GM19395 (cell line): ENCODE measurements around the gene GLS.

Source experiments
- ATAC-seq: cut with Tn5 transposase; IDR thresholded peaks from one replicate; pipeline ENCODE4 v1.9.1; 2021; ENCODE audit warnings: mild to moderate bottlenecking, moderate library complexity; ENCODE audit not compliant: unreplicated experiment

Gene GLS

DNA sequence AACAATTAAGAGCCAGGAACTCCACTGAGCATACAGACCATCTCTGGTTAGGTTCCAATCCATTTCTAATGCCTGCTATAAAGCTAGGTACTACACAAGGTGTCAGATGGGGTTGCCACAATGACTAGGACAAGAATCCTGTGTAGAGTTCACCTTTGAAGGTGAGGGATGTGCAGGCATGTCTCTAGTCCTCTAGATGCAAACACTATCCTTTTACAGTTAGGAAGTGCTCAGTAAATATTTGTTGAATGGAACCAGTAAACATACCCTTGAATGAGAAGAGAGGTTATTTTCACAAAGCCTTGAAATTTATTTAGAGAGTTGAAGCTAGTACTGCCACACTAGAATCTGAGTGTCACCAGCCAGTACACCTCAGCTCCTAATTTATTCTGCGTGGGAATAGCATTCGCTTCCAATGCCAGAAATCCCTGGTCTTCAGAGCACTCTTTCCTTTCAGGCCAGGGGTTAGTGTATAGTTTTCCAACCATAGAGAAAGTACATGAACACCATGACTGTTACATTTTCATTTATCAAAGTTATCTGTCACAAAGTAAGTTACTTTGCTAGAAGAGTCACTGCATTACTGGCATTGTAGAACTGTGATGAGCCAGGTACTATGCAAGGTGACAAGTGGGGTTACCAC lies 85.1 kb downstream of the GLS start:
- ATAC-seq: no peak

DNA sequence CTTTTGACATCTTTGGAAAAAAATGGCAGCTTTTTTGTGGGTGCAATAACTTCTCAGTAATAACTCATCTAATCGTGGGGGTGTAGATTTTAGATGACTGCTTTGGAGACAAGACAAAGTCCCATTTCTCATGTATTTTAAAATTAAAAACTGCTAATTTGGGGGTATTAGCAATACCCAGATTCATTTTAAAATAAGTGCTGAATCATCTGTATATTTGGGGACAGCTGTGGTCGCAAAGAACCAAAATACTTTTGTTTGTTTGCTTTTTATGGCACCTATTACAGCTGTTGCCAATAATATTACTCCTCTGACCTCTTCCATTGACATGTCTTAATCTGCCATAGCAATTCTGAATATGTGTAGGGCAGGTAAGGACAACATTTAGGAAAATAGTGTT lies 87.9 kb downstream of the GLS start:
- no peak for ATAC-seq

DNA sequence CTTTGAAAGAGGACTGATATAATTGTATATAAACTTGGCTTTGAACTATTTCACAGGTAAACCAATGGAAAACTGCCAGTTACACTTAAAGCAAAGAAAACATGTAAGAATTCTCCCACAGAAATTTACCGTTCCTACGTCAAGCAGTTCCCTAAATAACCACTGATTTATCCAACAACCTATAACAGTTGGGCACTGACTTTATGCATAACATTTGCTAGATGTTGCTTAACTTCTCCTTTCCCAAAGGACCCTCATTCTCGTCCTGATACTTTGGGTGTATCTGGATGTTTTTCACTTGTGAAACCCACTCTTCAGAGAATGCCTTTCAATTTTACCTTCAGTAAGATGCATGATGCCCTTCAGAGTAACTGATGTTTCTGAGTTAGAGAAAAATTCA lies 89.5 kb downstream of the GLS start:
- ATAC-seq: no peak

DNA sequence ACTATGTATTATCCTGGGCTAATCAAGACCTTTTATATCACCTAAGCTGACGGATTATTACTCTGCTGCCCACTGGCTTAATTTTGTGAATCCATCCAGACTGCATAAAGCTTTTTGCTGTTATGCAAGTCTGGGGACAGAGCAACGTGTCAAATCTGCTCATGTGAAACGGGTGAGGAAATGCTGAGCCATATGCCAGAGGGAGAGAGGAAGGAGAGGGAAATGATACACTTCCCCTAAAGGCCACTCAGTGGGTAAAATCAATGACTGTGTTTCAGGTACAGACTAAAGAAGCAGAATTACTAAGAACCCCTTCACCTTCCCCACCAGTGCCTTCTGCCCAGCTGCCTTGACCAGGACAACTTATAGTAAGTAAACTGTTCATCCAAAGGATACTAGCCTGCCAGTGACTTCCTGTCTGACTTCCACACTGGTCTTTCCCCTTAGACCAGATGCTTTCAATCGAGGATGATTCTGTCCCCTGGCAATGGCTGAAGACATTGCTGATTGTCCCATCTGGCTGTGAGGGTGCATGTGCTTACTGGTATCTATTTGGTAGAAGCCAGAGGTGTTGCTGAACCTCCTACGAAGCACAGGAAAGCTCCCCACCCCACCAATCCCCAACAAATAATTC lies 90.4 kb downstream of the GLS start:
- no peak for ATAC-seq

DNA sequence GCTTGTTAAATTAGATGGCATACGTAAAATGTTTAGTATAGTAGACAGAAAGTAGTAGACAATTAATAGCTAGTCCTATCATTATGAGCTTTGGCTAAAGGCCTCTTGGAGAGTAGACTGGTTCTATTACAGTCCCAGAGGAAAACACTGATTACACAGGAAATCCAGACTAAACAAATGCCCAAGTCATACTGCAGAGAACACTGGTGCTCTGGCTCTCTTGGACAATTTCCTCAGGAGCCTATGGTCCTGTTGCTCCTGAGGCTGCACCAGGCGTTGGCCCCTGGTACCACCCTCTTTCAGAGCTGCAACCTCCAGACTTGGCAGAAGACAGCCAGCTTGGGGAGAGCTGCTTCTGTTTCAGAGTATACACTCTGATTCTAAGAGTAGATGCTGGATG lies 91.6 kb downstream of the GLS start:
- no peak for ATAC-seq

DNA sequence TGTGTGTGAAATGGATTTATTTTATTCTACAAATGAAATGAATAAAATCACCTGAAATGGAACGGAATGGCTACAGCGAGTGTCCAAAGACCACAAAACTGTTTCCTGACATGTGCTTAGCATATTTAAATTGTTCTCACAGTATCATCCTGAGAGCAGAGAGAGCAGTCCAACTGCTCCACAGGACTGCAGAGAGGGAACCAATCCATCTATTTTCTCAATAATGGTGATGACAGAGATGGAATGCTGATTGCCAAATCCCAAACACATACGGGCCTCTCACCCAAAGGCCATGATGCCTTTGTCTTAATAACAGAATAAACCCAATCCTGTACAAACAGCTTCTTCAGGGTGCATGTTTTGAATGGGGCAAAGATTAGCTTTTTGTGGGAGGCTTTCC lies 92.2 kb downstream of the GLS start:
- ATAC-seq: no peak

DNA sequence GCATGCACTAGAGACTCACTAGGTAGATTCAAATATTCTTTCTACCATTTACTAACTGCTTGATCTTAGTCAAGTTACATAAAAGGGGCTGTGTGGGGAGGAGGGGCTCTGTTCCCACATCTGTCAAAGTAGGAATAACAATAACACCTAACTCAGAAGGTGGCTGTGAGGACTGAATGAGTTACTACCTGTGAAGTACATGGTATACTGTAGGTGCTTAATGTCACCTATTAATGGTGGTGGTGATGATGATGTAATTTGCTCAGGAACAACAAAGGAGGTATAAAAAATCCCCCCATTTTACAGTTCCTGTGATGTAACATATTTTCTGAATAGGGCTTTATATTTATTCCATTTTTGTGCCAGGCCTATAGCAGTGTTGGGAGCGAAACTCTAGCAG lies 92.6 kb downstream of the GLS start:
- ATAC-seq: no peak

DNA sequence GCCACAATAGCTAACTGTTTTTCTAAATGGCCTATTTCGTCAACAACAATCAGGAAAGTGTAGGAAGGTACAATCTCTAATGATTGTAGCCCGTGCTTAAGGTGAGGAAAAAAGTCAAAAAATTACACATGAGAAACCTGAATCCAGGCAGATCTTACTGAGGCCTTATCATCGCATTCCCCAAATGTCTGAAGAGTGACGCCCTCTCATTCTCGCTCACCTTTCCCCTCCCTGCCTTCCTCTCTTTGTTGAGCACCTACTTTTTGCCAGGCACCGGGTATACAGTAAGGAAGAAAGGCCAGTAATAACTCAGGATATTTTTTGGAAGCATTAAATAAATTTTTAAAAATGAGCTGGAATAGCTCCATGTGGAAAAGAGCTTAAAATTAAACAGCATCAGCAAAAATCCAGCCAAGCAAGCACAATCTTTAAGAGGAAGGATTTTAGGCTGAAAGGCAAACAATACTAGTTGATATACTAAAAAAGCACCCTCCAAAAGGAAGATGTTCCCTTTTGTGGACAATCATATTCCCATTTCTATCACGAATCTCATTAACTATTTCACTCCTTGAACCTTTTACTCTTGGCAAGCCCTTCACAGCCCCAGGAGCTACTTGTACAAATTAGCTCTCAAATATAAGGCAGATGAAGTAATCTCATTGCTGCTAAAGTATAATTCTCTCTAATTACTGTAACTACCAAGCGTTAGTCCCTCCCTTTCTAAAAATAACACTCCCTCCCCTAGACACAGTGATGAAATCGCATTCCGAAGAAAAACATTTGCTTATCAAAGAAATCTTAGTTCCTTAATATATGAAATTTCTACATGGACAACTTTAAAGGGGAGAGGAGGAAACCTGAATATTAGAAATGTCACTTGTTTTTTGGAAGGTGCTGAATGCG lies 93.4 kb downstream of the GLS start:
- no peak for ATAC-seq

DNA sequence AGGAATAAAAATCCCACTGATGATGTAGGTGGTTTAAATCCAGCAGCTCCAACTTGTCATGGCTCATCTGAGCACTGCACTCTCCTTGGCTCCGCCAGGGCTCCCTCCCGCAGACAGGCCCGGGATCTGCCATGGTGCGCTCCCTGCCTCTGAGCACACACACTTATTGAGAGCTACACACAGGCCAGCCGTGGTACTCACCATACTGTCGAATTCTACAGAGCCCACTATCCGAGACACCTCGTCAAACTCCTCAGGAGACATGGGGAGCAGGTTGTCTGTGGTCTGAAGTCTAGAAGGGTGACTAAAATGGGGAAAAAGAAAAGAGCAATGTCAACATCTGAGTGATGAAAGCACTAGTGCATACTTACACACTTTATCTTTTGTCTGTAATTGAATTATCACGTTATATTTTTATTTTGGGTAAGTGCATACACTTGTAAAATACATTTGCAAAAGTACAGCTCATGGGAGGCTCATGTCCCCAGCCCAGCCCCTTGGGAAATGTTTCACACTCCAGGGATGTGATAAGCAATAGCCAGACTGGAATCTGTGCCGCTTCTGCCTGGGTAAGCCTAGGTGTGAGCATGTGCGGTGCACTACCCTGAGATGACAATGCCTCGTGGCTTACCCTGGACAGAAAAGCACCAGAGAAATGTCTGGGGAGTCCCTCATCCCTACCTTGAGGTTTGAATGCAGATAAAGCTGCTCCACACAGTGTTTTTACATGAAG lies 94.2 kb downstream of the GLS start:
- ATAC-seq: no peak

DNA sequence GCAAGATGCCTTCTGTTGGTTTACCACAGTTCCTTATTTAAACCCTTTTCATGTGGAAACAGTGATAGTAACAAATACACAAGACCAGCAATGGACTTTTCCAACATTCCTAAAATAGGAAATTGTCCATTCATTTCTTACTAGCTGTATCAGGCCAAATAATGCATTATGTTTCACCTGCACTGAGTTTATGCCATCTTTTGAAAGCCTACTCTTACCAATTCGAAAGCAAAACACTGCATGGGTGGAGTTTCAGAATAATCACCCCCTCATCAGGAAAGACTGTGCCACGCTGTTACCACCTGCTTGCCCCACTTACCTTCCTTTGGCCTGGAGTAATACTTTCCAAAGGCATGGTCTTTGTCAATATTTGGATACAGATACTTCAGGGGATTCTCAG lies 95.9 kb downstream of the GLS start:
- no peak for ATAC-seq

DNA sequence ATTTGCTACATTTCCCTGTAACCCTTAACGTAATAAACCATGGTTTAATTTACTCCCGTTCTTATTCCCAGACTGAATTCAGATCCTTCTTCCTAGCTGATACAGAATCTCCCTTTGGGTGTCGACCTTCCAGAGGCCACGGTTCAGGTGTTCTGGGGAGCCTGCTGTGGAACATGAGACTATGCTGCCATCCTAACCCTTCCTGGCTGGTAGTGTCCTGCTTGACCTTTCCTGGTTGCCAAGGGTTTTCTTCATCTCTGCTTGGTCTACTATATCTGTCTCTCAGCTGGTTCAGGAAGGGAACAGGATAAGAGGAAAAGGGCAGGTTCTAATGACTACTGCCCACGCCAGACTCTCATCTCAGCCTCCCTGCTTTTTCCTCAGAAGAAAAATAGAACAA lies 96.9 kb downstream of the GLS start:
- no peak for ATAC-seq

DNA sequence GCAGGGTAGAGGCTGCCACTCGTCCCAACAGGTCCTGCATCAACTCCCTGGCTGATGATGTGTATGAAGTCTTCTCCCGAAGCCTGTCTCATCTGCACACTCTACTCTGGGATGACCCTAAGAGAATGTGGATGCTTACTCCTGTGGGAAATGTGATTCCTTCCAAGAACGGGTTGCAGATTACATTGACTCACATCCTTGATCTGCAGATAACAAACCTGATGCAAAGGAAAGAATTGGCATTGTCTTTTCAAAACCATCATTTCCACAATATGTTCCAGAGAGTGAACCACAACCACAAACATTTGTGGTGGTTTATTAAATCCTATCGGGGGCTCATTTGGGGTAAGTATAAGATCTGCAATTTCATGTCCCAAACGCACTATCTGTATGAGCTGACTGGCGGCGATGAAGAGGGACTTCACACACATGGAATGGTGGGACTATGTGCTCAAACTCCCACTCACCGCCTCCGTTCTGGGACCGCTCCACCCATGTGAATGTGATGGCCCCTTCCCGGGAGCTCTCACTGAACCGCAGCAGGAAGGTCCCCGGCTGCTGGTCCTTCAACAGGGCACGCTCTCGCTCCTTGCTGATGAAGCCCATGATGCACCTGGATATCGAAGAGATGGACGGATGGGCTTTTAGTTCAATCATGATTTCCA lies 97.9 kb downstream of the GLS start:
- ATAC-seq: no peak

DNA sequence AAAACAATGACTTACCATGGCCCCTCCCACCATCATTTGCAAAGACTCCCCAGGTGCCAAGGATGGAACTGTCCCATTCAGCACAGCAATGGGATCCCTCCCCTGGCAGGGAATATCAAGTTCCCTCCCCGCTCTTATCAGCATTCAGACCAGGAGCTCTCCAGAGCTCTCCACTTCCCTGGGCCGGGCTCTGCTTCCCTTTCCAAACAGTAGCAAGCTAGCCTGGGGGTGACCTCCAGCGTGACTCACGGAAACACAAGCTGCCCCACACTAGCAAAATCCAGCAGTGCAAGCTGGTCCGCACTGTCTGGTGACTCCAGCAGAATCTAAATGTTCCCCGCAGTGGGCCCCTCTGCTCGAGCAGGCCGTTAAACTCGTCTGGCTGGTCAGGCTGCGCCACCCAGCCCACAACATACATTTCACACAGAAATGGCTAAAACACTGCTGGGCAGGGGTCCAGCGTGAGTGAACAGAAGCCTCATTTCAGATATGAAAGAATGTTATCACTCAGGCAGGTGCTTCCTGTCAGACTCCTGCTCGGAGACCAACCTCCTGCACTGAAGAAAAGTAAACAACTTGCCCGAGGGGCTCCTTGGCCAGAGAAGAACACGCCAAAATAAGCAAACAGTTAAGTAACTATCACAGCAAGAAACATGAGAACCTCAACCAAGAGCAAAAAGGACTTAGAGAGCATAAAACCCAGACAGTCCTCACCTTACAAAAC lies 99.4 kb downstream of the GLS start:
- ATAC-seq: no peak

DNA sequence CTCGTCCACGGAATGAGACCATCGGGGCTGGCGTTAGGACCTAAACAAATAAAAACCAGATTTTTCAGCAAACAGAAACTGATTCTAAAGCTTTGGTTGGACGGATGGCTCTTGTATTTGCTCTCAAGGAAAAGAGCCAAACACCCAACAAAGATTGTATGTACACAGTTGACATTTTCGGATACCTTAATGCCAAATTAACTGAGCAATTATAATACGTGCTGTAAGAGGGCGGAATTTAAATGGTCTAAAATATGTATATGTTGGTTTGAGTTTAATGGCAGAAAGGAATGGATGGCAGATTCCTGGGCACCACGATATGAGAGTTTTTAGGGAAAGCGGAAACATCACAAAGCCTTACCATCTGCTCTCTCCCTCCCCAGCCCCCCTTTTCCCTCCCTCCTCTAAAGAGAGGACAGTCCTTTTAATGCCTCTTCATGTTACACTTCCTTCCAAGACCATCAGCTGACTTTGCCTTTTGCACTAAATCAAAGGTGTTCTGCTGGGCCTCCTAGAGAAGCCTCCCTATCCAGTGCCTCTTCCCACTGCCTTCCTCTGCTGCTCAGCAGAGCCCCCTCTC lies 100.1 kb downstream of the GLS start:
- no peak for ATAC-seq

DNA sequence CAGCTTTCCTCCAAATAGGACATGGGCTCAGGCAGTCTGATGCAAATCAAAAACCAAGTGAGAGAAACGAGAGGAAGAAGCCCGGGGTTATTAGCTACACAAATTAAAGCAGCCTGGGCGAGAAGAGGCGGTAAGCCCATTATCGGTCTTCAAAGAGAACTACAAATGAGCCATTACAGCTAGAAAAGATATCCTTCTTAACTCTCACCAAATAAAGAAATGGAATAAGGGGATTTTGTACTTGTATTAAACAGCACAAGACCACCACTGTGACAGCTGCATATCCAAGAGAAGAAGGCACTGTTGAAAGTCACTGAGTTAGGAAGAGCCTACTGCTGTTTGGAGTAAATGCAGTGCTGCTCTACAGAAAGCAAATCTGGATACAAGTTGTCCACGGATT lies 100.7 kb downstream of the GLS start:
- no peak for ATAC-seq

DNA sequence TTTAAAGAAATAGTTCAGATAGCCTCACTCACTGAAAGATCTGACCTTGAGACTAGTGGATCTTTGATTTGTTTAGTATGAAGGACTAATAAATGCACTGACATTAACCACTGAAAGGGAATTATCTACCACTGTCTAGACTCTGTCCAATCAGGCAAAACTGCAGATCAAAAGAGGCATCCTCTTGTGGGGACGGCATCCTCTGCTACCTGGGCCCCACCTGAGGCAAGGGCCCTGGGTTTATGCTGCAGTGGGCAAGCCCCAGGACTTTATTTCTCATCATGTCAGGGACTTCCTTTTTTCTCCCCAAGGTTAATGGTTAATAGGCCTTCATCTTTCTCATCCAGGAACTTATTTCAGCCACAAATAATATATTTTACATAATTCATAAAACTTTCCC lies 101.1 kb downstream of the GLS start:
- ATAC-seq: no peak

DNA sequence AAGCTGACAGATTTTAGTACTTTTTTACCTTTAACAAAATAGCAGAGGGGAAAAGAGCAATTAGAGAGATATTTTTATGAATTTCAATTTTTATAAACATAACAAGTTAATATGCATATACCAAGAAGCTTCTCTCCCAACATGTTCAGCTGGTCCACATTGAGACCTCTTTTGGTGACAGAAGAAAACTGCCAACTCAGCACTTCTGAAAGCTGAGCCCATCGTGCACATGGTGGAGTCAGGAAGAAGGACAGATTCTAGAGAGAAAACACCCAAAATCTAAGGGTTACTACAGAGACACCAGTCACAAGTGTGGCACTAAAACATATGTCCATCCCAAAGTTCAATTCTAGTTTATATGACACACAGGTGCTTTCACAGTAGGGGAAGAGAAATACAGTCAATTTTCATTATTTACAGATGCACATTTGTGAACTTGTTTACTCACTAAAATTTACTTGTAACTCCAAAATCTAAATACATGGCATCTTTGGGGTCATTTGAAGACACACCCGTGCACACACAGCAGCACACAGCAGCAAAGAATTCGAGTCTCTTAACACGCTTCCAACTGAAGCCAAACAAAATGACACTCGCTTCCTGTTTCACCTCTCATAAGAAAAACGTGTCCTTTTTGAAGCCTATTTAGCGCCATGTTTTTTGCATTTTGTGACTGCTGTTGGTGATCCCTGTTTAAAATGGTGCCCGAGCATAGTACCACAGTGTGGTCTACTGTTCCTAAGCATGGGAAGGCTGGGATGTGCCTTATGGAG lies 101.8 kb downstream of the GLS start:
- no peak for ATAC-seq

DNA sequence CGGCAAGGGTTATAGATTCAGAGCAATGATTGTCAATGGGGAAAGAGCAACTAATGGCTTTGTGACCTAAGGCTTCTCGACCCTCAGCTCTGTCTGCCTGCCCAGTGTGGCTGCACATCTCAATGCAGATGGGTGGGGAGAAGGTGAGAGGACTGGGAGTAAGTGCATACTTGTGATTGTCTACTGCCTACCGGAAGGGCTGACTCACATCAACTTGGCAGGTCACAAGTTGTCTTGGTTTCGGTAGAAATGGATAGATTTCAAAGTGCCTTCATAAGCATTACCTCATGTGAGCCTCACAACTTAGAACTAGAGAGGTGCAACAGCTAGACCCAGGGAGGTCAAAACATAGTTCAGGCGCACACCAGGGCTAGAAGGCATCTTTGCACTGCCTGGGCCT lies 104.0 kb downstream of the GLS start:
- no peak for ATAC-seq
